Cerebellar cortex (tissue), 1 donor: ENCODE results near the gene RRAS.

Experiments
- DNase-seq: peaks from one replicate; pipeline ENCODE4 v3.0.0-alpha.2; 2015; ENCODE audit warnings: low spot score

Gene RRAS

DNA sequence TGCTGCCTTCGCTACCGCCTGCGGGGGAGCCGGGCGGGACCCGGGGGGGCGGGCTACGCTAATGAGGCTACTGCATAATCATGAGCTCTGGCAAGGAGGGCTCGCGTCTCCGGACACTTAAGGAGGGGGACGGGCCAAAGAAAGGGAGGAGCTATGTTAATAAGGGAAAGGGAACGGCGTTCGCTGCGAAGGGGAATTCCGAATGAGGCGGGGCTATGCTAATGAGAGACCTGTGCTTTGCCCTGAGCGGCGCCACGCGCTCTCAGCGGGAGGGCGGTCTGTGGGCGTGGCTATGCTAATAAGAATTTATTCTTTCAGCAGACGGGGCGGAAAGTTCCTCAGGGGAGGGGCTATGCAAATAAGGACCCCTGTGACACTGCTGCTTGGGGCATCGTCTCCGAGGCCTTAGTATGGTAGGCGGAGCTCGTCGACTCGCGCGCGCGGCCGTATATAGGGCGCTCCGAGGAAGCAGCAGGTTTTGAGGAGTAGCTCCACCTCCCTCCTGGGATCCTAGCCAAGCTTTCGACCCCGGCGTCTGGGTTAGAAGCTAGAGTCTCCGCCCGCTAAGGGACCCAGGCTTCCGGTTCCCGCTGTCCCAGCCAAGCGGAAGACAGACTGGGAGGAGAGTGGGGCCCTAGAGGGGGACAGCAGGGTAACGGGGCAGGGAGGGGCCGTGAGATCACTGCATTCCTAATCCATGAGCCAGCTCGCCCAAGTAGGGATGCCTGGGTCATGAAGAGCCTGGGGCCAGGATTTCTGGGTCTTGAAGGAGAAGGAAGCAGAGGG lies at the start of gene RRAS:
TSS of gene RRAS (minus strand) at position 31 of the 786 bp plus-strand sequence. CDS start 45 bp downstream, outside the sequence.
- DNase-seq: peak; percentile 99

DNA sequence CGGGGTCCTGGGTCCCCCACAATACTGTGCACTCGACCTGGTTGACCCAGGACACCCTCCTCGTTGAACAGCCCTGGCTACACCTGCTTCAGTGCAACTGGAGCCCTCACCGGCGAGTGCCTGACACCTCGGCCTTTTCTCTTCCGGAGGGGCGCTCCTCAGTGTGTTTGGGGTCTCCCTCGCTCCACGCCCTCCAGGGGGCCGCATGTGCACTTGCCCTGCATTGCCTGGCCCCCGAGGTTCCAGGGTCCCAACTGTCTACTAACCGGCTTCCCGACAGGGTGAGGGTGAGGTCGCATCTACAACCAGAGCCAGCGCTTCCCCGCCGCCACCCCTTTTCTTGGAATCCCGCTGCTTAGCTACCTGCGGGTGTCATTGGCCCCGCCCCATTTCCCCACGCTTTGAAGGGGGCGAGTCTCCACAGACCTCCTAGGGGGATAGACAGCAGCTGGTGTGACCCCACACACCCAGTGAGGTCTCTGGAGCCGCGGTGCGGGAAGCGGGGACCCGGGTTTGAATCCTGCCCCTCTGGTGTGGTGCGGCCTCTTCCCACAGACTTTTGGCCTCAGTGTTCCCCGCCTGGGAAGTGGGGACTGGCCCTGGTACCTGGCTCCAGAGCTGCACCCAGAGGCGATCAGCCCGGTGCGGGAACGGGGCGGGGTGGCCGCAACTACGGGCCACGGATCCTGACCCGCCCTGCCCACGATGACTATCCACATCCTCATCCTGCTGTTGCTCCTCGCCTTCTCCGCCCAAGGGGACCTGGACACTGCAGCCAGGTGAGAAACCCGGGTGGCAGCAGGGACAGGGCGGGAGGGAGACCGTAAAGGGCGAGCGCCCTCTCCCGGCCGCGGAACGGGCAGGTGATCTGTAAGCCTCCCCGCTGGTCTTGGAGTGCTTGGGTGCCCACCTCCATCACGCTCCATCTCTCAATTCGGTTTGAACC lies 49.5 kb upstream of the RRAS start, which contains the start of gene ADM5:
TSS of gene ADM5 (plus strand) at position 462 of the 946 bp plus-strand sequence. CDS start at position 706, 244 bp downstream.
- peak; percentile 79 for DNase-seq

DNA sequence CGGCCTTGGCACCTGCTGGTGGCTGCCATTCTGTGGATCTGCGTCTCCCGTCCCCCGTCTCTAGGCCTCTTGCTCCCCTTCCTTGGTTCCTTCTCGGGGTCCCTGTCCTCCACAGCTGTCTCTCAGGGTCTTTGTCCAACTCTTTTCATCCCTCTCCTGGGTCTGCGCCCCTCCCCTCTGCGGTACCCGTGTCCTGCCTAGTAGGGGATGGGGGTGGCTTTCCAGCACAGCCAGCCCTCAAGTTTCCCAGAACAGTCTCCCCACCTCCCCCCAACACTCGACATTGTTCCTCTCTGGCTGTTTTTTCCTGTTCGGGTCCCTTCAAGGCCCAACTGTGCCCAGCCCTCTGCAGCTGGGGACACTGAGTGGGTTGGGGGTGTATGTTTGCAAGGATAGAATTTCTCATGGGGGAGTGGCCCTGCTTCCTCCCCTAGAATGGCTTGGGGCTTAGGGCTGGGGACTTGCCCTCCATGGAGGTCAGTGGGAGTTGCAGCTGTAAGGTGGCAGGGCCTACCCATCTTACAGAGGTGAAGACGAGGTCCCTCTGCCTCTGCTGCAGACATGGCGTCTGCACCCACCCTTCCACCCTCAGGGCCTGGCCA lies 48.7 kb upstream of the RRAS start:
- no peak for DNase-seq

GRCh38 chr19:49687566-49688316 lies 47.8 kb upstream of the RRAS start:
- DNase-seq: no peak

GRCh38 chr19:49687150-49687549 lies 47.2 kb upstream of the RRAS start:
- no peak for DNase-seq

DNA sequence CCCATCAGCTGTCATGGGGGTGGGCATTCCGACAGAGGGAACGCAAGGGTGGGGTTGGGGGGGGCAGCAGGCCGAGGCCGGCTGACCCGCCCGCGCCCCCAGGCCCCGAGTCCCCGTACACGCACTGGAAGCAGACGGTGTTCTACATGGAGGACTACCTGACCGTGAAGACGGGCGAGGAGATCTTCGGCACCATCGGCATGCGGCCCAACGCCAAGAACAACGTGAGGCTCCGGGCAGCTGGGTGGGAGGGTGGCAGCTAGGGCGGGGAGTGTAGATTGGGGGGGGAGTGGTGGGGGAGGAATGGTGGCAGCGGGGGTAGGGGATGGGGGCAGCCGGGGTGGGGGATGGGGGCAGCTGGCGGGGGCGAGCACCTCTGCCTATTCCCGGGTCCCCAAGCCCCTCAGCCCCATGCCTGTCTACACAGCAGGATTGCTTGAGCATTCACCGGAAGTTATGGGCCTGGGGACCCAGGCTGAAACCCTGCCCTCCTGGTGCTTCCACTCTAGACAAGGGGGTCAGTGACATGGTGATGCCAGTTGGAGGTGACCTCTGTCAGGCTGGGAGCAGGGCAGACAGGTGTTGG lies 46.7 kb upstream of the RRAS start:
- no peak for DNase-seq

- DNase-seq: no peak
Measured at GRCh38 chr19:49685845-49686332, 45.9 kb upstream of the RRAS start.

DNA sequence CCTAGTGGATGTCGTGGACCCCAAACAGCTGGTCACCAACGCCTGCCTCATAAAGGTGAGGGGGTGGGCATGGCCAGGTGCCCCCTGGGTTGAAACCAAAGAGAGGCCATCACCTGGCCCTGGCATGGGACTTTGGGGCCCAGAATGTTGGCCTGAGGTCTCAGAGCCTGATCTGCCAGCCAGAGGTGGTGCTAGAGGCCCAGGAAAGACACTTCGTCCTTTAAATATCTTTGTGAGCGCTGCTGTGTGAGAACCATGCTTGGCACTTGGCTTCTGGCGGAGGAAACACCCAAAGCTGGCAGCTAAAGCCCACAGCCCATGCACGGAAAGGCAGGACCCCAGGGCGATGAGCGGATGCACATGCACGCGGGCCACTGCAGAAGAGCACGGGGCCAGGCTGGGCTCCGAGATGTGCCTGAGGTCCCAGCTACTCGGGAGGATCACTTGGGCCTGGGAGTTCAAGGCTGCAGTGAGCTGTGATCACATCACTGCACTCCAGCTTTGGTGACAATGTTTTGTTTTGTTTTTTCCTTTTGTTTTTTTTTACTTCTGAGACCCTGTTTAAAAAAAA lies 45.1 kb upstream of the RRAS start:
- DNase-seq: no peak

- no peak for DNase-seq
Measured at GRCh38 chr19:49684251-49684982, 44.5 kb upstream of the RRAS start.

DNA sequence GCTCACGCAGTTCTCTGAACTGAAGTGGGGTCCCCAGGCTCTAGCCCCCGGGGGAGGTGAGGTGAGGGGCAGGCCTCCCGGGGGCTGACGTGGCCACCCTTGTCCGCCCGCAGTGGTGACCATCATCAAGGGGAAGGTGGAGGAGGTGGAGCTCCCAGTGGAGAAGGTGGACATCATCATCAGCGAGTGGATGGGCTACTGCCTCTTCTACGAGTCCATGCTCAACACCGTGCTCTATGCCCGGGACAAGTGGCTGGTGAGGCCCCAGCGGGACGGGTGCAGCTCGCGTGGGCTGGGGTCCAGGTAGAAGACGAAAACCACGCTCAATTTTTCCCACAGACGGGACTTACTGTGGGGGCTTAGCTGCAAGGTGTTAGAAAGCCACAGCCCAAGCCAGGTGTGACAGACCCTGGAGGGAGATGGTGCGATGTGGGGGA lies 43.9 kb upstream of the RRAS start:
- no peak for DNase-seq

- no peak for DNase-seq
Measured at GRCh38 chr19:49682274-49682673, 42.3 kb upstream of the RRAS start.

- no peak for DNase-seq
Measured at GRCh38 chr19:49681830-49682229, 41.9 kb upstream of the RRAS start.

DNA sequence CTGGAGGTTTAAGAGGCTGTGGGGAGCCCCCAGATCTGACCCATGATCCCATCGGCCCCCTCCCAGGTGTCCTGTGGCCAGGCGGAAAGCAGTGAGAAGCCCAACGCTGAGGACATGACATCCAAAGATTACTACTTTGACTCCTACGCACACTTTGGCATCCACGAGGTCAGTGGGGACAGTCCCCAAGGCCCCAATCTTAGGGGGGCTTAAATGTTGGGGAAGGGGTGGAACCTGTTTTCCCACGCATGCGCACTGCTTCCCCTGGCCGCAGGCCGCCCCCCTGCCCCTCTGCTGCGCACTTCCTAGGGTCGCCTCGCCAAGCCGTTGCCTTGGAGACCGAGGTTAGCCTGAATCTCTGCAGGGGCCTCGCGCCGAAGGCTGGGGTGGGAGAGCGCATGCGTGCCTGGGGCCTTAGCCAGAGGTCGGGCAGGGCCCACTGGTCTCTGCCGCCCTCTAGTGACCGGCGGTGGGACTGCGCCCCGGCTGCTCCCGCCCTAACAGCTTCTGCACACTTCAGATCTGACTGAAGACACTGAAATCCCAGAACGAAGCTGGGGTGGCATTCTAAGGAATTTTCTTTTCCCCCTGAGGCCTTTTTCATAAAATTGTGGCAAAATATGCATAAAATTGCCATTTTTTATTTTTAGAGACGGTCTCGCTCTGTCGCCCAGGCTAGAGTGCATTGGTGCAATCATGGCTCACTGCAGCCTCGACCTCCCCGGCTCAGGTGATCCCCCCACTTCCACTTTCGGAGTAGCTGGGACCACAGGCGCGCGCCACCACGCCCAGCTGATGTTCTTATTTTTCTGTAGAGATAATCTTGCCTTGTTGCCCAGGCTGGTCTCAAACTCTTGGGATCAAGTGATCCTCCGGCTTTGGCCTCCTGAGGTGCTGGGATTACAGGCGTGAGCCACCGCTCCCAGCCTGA lies 40.7 kb upstream of the RRAS start:
- peak; percentile 89 for DNase-seq

DNA sequence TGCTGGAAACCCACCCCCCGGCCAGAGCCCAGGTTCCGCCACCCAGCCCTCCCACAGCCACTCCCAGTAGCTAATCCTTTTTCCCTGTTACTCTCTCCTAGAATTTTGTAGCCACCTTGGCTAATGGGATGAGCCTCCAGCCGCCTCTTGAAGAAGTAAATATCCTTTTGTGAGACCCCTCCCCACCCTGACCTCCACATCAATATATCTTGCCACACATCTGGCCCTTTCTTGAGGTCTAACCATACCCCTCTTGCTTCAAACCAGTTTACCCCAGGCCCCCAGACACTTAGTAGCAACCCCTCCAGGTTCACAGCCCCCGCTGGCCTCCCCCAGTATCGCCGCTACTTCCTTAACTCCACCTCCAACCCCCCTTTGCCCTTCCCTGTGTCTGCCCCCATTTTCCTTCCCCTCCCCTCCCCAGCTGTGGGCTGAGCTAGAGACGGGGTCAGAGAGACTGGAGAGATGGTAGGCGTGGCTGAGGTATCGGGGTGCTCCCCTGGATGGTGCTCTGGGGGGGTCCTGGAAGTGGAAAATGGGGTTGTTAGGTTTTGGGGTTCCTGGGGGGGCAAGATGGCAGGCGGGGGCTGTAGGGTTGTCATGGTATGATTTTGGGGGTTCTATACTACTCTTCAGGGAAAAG lies 39.9 kb upstream of the RRAS start:
- no peak for DNase-seq

GRCh38 chr19:49678985-49679770 lies 39.2 kb upstream of the RRAS start:
- DNase-seq: no peak

GRCh38 chr19:49677901-49678674 lies 38.1 kb upstream of the RRAS start:
- peak; percentile 85 for DNase-seq
